Mesenchymal stem cell (in vitro differentiated cells and primary cell): ENCODE results near the gene CAMK2D.
A peak's percentile ranks its signal among the peaks of the same experiment; 100 is the strongest.

Experiments
- DNase-seq: peaks from one replicate; pipeline ENCODE4 v3.0.0-alpha.2; 2013
- H2AFZ ChIP-seq: one replicate; pipeline ENCODE4 v1.6.1; 2013; ENCODE audit warnings: low read depth, mild to moderate bottlenecking, control low read depth, inconsistent platforms, low read length, moderate library complexity
- H2AK5ac ChIP-seq: 2 replicates; pipeline ENCODE4 v1.6.1; 2013; ENCODE audit warnings: low read length, moderate library complexity, mild to moderate bottlenecking, inconsistent platforms; ENCODE audit not compliant: severe bottlenecking
- H2BK120ac ChIP-seq: one replicate; pipeline ENCODE4 v1.6.1; 2013; ENCODE audit warnings: low read depth, mild to moderate bottlenecking, inconsistent platforms, low read length, moderate library complexity
- H2BK12ac ChIP-seq, 2 experiments: one replicate each; pipeline ENCODE4 v1.6.1; 2013; ENCODE audit warnings: inconsistent platforms in 2 of 2, low read length in 2 of 2, mild to moderate bottlenecking in 2 of 2, moderate library complexity in 2 of 2, control low read depth in 1 of 2
- H2BK15ac ChIP-seq: one replicate; pipeline ENCODE4 v1.6.1; 2013; ENCODE audit warnings: mild to moderate bottlenecking, low read depth, inconsistent platforms; ENCODE audit not compliant: poor library complexity, severe bottlenecking
- H2BK5ac ChIP-seq: 2 replicates; pipeline ENCODE4 v1.6.1; 2013; ENCODE audit warnings: low read depth, mild to moderate bottlenecking, low read length, control low read depth, inconsistent platforms; ENCODE audit not compliant: poor library complexity, severe bottlenecking
- H3K14ac ChIP-seq, 2 experiments: one replicate each; pipeline ENCODE4 v1.6.1; 2013; ENCODE audit warnings: inconsistent platforms in 2 of 2, low read length in 2 of 2, control low read depth in 1 of 2, mild to moderate bottlenecking in 1 of 2, moderate library complexity in 1 of 2
- H3K18ac ChIP-seq, 2 experiments: one replicate each; pipeline ENCODE4 v1.6.1; 2013; ENCODE audit warnings: inconsistent platforms in 2 of 2, low read length in 2 of 2, control low read depth in 1 of 2, low read depth in 1 of 2, mild to moderate bottlenecking in 1 of 2
- H3K23ac ChIP-seq, 2 experiments: one replicate each; pipeline ENCODE4 v1.6.1; 2013; ENCODE audit warnings: inconsistent platforms in 2 of 2, low read length in 2 of 2, mild to moderate bottlenecking in 2 of 2, moderate library complexity in 2 of 2, control low read depth in 1 of 2
- H3K27ac ChIP-seq: 2 replicates; pipeline ENCODE4 v1.5.1; 2013; ENCODE audit warnings: mild to moderate bottlenecking, moderate library complexity, low read length, control low read depth, inconsistent platforms; ENCODE audit not compliant: poor library complexity, severe bottlenecking
- H3K27me3 ChIP-seq, 2 experiments: 2 replicates each; pipeline versions ENCODE4 v1.6.1 to v1.7.0; 2013; ENCODE audit warnings: low read length in 2 of 2, mild to moderate bottlenecking in 2 of 2, moderate library complexity in 2 of 2, control low read depth in 1 of 2, inconsistent platforms in 1 of 2; ENCODE audit not compliant: control insufficient read depth in 1 of 2, insufficient read depth in 1 of 2
- H3K36me3 ChIP-seq, 2 experiments: 2 replicates each; pipeline versions ENCODE4 v1.6.1 to v1.7.0; 2013; ENCODE audit warnings: low read length in 2 of 2, control low read depth in 1 of 2, inconsistent platforms in 1 of 2, low read depth in 1 of 2, mild to moderate bottlenecking in 1 of 2; ENCODE audit not compliant: insufficient read depth in 2 of 2, control insufficient read depth in 1 of 2
- H3K4ac ChIP-seq, 2 experiments: one replicate each; pipeline ENCODE4 v1.6.1; 2013; ENCODE audit warnings: inconsistent platforms in 2 of 2, low read length in 2 of 2, mild to moderate bottlenecking in 2 of 2, moderate library complexity in 2 of 2, control low read depth in 1 of 2, low read depth in 1 of 2
- H3K4me1 ChIP-seq: 2 replicates; pipeline ENCODE4 v1.6.1; 2013; ENCODE audit warnings: low read depth, low read length, control low read depth; ENCODE audit not compliant: control insufficient read depth, insufficient read depth
- H3K4me2 ChIP-seq: 2 replicates; pipeline ENCODE4 v1.6.1; 2013; ENCODE audit warnings: low read length, mild to moderate bottlenecking, inconsistent platforms; ENCODE audit not compliant: poor library complexity, severe bottlenecking
- H3K4me3 ChIP-seq, 2 experiments: 2 replicates each; pipeline versions ENCODE4 v1.5.1 to v1.7.0; 2013; ENCODE audit warnings: low read length in 2 of 2, mild to moderate bottlenecking in 2 of 2, control low read depth in 1 of 2, low read depth in 1 of 2; ENCODE audit not compliant: insufficient read depth in 1 of 2
- H3K79me1 ChIP-seq: replicated peaks from 2 replicates; pipeline ENCODE4 v1.6.1; 2013; ENCODE audit warnings: mild to moderate bottlenecking, control low read depth, low read length, inconsistent platforms; ENCODE audit not compliant: poor library complexity, severe bottlenecking
- H3K9ac ChIP-seq: 2 replicates; pipeline ENCODE4 v1.7.0; 2013; ENCODE audit warnings: mild to moderate bottlenecking, low read length, moderate library complexity
- H3K9me3 ChIP-seq: 2 replicates; pipeline ENCODE4 v1.7.0; 2013; ENCODE audit warnings: mild to moderate bottlenecking, low read length; ENCODE audit not compliant: control insufficient read depth
- H4K8ac ChIP-seq: one replicate; pipeline ENCODE4 v1.6.1; 2013; ENCODE audit warnings: inconsistent platforms, mild to moderate bottlenecking, low read length, moderate library complexity
- H4K91ac ChIP-seq: one replicate; pipeline ENCODE4 v1.6.1; 2013; ENCODE audit warnings: mild to moderate bottlenecking, low read length, inconsistent platforms
- WGBS: methylation state at CpG from one replicate; pipeline ENCODE4 v1.1.7; 2013; ENCODE audit warnings: mixed read lengths; 5-methylcytosine and 5-hydroxymethylcytosine counted together

The CAMK2D gene

GRCh38 chr4:113694008-113694407 lies 67.5 kb downstream of the CAMK2D start:
- Histone ChIP-seq H2BK120ac (no peak overlapping the region), H2AFZ (no peak overlapping the region), H3K4me2 (no peak overlapping the region), H3K4me1 (no peaks in the 10 kb centered on the region), H3K27me3 (no peaks in the 10 kb centered on the region), H3K79me1 (peaks cover 11% of the 10 kb centered on the region), H3K4me3 (no peak overlapping the region), H3K27ac (peak overlapping the region; percentile 28), H2AK5ac (no peak overlapping the region), H3K9me3 (no peaks in the 10 kb centered on the region), H2BK15ac (no peak overlapping the region), H2BK5ac (no peak overlapping the region), H3K4ac (no peak overlapping the region), H3K14ac (no peak overlapping the region), H3K36me3 (peaks cover 2 to 58% of the 10 kb centered on the region in 2 experiments), H3K23ac (no peak overlapping the region), H4K91ac (no peak overlapping the region), H2BK12ac (no peak overlapping the region), H4K8ac (no peak overlapping the region), H3K18ac (no peak overlapping the region), H3K9ac (no peak overlapping the region)
- DNase-seq = no peak
- no CpG with 5 or more reads among the region's 2 CpGs for WGBS

GRCh38 chr4:113692809-113693411 lies 68.6 kb downstream of the CAMK2D start:
- H3K23ac ChIP-seq = no peak overlapping the region
- H3K18ac ChIP-seq = no peak overlapping the region
- H2AFZ ChIP-seq = no peak overlapping the region
- no peaks in the 10 kb centered on the region for H3K9me3 ChIP-seq
- H3K27me3 ChIP-seq = no peaks in the 10 kb centered on the region
- peak overlapping the region; percentile 65 for H2AK5ac ChIP-seq
- H2BK5ac ChIP-seq = no peak overlapping the region
- WGBS = 67% methylated on average over 1 of the region's 3 CpGs
- no peaks in the 10 kb centered on the region for H3K4me1 ChIP-seq
- no peak for DNase-seq
- H2BK120ac ChIP-seq = no peak overlapping the region
- no peak overlapping the region for H4K8ac ChIP-seq
- H3K4me3 ChIP-seq = no peak overlapping the region
- peak overlapping the region; percentile 51 for H3K9ac ChIP-seq
- H2BK15ac ChIP-seq = no peak overlapping the region
- H3K4ac ChIP-seq = no peak overlapping the region
- peaks cover 2 to 56% of the 10 kb centered on the region in 2 experiments for H3K36me3 ChIP-seq
- no peak overlapping the region for H3K14ac ChIP-seq
- peaks cover 14% of the 10 kb centered on the region for H3K79me1 ChIP-seq
- no peak overlapping the region for H2BK12ac ChIP-seq
- H3K4me2 ChIP-seq = no peak overlapping the region
- peak overlapping the region; percentile 69 for H3K27ac ChIP-seq
- H4K91ac ChIP-seq = no peak overlapping the region

GRCh38 chr4:113691676-113692075 lies 69.9 kb downstream of the CAMK2D start:
- Histone ChIP-seq H2BK120ac (no peak overlapping the region), H3K23ac (no peak overlapping the region), H2AK5ac (no peak overlapping the region), H3K14ac (no peak overlapping the region), H2BK15ac (no peak overlapping the region), H3K4me3 (no peak overlapping the region), H3K9me3 (no peaks in the 10 kb centered on the region), H3K4me2 (no peak overlapping the region), H3K79me1 (peaks cover 10% of the 10 kb centered on the region), H2AFZ (no peak overlapping the region), H3K27me3 (no peaks in the 10 kb centered on the region), H3K27ac (no peak overlapping the region), H3K36me3 (peaks cover 2 to 57% of the 10 kb centered on the region in 2 experiments), H2BK12ac (no peak overlapping the region), H2BK5ac (no peak overlapping the region), H4K91ac (no peak overlapping the region), H4K8ac (no peak overlapping the region), H3K4ac (no peak overlapping the region), H3K18ac (no peak overlapping the region), H3K4me1 (no peaks in the 10 kb centered on the region), H3K9ac (no peak overlapping the region)
- 100% methylated on average over 1 of the region's 2 CpGs for WGBS
- no peak for DNase-seq

GRCh38 chr4:113689394-113689793 lies 72.1 kb downstream of the CAMK2D start:
- H3K4me1 ChIP-seq = peaks cover 3% of the 10 kb centered on the region
- H3K23ac ChIP-seq = no peak overlapping the region
- H4K91ac ChIP-seq = no peak overlapping the region
- no peak overlapping the region for H2AFZ ChIP-seq
- H3K4me2 ChIP-seq = no peak overlapping the region
- 79% methylated on average over 1 of the region's 1 CpG for WGBS
- H2BK5ac ChIP-seq = no peak overlapping the region
- H3K18ac ChIP-seq = no peak overlapping the region
- H3K36me3 ChIP-seq = peaks cover 2 to 59% of the 10 kb centered on the region in 2 experiments
- DNase-seq = no peak
- no peak overlapping the region for H2BK12ac ChIP-seq
- H2BK120ac ChIP-seq = no peak overlapping the region
- H3K4me3 ChIP-seq = no peak overlapping the region
- H3K79me1 ChIP-seq = peaks cover 4% of the 10 kb centered on the region
- H2BK15ac ChIP-seq = no peak overlapping the region
- no peak overlapping the region for H3K9ac ChIP-seq
- no peak overlapping the region for H4K8ac ChIP-seq
- no peak overlapping the region for H3K14ac ChIP-seq
- H3K4ac ChIP-seq = no peak overlapping the region
- no peaks in the 10 kb centered on the region for H3K9me3 ChIP-seq
- H2AK5ac ChIP-seq = no peak overlapping the region
- H3K27me3 ChIP-seq = no peaks in the 10 kb centered on the region
- no peak overlapping the region for H3K27ac ChIP-seq
